K562 (cell line): ENCODE data around the gene COL1A2. TPM values are rescaled to one million over a fixed set of nuclear protein-coding genes. Genes with fewer than 3 reads are reported as not detected.

Experiments used
- ATAC-seq: fragments of 200-7000 bp; cut with Tn5 transposase; 3 replicates; pipeline ENCODE4 v1.9.1; 2020; ENCODE audit warnings: moderate library complexity
- BruUV-seq: library from RNA; stranded (reverse); fragments of 400-500 nt; replicated peaks from 2 replicates; lab custom pipeline; 2021; lab: Mats Ljungman, UMichigan
- CTCF ChIA-PET: fragments of 300-600 bp; formaldehyde crosslinking; extraction: SDS; loops from one replicate; lab custom pipeline; 2021; ENCODE audit warnings: low intra/inter-chr PET ratio; lab: Yijun Ruan, JAX
- POLR2A ChIA-PET: fragments of 300-600, 350-650 bp; sonication (Branson Sonifier 250); formaldehyde crosslinking; extraction: SDS; loops from one replicate; lab custom pipeline; 2021; ENCODE audit warnings: antibody characterized with exemption, inconsistent platforms; lab: Yijun Ruan, JAX
- DNase-seq, 4 experiments: peaks; one replicate each; pipeline versions ENCODE4 v3.0.0 to v3.0.0-alpha.2; 2011 to 2018; ENCODE audit warnings: low spot score in 3 of 4, mixed read lengths in 3 of 4; ENCODE audit errors: extremely low read depth in 1 of 4
- FAIRE-seq: peaks from 2 replicates; lab custom pipeline; 2011; peaks lifted over from hg19 to GRCh38; lab: Jason Lieb, UNC
- H2AFZ ChIP-seq: 2 replicates; pipeline ENCODE4 v1.6.0; 2011; ENCODE audit warnings: low read depth, low read length, control low read depth, inconsistent platforms
- H3K27ac ChIP-seq: fragments of 200-600 bp; 3 replicates; pipeline ENCODE4 v1.8.0; 2011; ENCODE audit warnings: low read depth, mild to moderate bottlenecking, control low read depth, inconsistent platforms, low read length, moderate library complexity, mixed read lengths; ENCODE audit errors: extremely low read depth
- H3K27me3 ChIP-seq, 2 experiments: fragments of 300-600 bp in 1 of 2; 2 replicates in 1 of 2; 3 replicates in 1 of 2; pipeline versions ENCODE4 v1.6.0 to v1.8.0; 2011; ENCODE audit warnings: inconsistent platforms in 2 of 2, low read length in 2 of 2, mild to moderate bottlenecking in 1 of 2, mixed read lengths in 1 of 2, moderate library complexity in 1 of 2; ENCODE audit not compliant: control insufficient read depth in 2 of 2, insufficient read depth in 2 of 2
- H3K36me3 ChIP-seq: fragments of 300-600 bp; 3 replicates; pipeline ENCODE4 v1.8.0; 2011; ENCODE audit warnings: mild to moderate bottlenecking, low read length, inconsistent platforms; ENCODE audit not compliant: control insufficient read depth, insufficient read depth
- H3K4me1 ChIP-seq, 2 experiments: fragments of 200-600 bp in 1 of 2; replicated peaks in 1 of 2; 2 replicates in 1 of 2; 3 replicates in 1 of 2; pipeline versions ENCODE4 v1.5.1 to v1.8.0; 2011; ENCODE audit warnings: inconsistent platforms in 2 of 2, low read length in 2 of 2, mild to moderate bottlenecking in 1 of 2, mixed read lengths in 1 of 2, moderate library complexity in 1 of 2; ENCODE audit not compliant: control insufficient read depth in 2 of 2, insufficient read depth in 2 of 2
- H3K4me2 ChIP-seq: 2 replicates; pipeline ENCODE4 v1.6.1; 2011; ENCODE audit warnings: low read length, control low read depth, inconsistent platforms, mixed read lengths; ENCODE audit not compliant: insufficient read depth
- H3K4me3 ChIP-seq: fragments of 200-600 bp; sonication (generic), shearing (Covaris generic); 2 replicates; pipeline ENCODE4 v1.5.1; 2016; ENCODE audit warnings: control low read depth, inconsistent platforms
- H3K79me2 ChIP-seq: fragments of 200-600 bp; 3 replicates; pipeline ENCODE4 v1.8.0; 2011; ENCODE audit warnings: low read length, inconsistent platforms; ENCODE audit not compliant: control insufficient read depth, insufficient read depth
- H3K9ac ChIP-seq, 2 experiments: 2 replicates each; pipeline versions ENCODE4 v1.6.0 to v1.6.1; 2011; ENCODE audit warnings: low read depth in 2 of 2, low read length in 2 of 2, control low read depth in 1 of 2, inconsistent platforms in 1 of 2, mild to moderate bottlenecking in 1 of 2, mixed read lengths in 1 of 2; ENCODE audit not compliant: insufficient read depth in 1 of 2
- H3K9me1 ChIP-seq: one replicate; pipeline ENCODE4 v1.6.0; 2011; ENCODE audit warnings: inconsistent platforms, mild to moderate bottlenecking, low read length, moderate library complexity; ENCODE audit not compliant: control insufficient read depth, insufficient read depth
- H3K9me3 ChIP-seq: replicated peaks from 2 replicates; pipeline ENCODE4 v1.5.1; 2011; ENCODE audit warnings: low read depth, low read length, inconsistent platforms; ENCODE audit not compliant: control insufficient read depth, insufficient read depth
- H4K20me1 ChIP-seq: replicated peaks from 2 replicates; pipeline ENCODE4 v1.6.1; 2011; ENCODE audit warnings: low read length, inconsistent platforms, mixed read lengths; ENCODE audit not compliant: control insufficient read depth, insufficient read depth
- ATF3 ChIP-seq, 2 experiments: fragments of 450-650 bp in 1 of 2; sonication (generic) in 1 of 2; formaldehyde crosslinking in 1 of 2; IDR thresholded peaks in 1 of 2; conservative IDR thresholded peaks in 1 of 2; 2 replicates each; pipeline versions ENCODE4 v1.6.1 to v1.8.1; 2016 to 2023; ENCODE audit warnings: mild to moderate bottlenecking in 2 of 2, moderate library complexity in 2 of 2, inconsistent platforms in 1 of 2, missing genetic modification reagents in 1 of 2
- CBX2 ChIP-seq: fragments of 200-600 bp; sonication (generic); IDR thresholded peaks from one replicate; pipeline ENCODE4 v1.6.1; 2012; ENCODE audit warnings: mild to moderate bottlenecking, low read length, inconsistent platforms; ENCODE audit not compliant: insufficient read depth, poor library complexity, severe bottlenecking
- CGGBP1 ChIP-seq: fragments of 250-450 bp; sonication (Bioruptor Pico); IDR thresholded peaks from 2 replicates; pipeline ENCODE4 v1.9.0; 2021; ENCODE audit warnings: mild to moderate bottlenecking
- DPF2 ChIP-seq: fragments of 450-650 bp; IDR thresholded peaks from 2 replicates; pipeline ENCODE4 v1.6.1; 2016
- EZH2 ChIP-seq: IDR thresholded peaks from 2 replicates; pipeline ENCODE4 v1.6.1; 2012; ENCODE audit warnings: low read depth, mild to moderate bottlenecking, inconsistent platforms, low read length, borderline replicate concordance
- HLTF ChIP-seq: fragments of 450-650 bp; IDR thresholded peaks from 2 replicates; pipeline ENCODE4 v1.6.1; 2016
- KDM2B ChIP-seq: fragments of 250-450 bp; sonication (Bioruptor Pico); IDR thresholded peaks from 2 replicates; pipeline ENCODE4 v1.8.0; 2021; ENCODE audit warnings: mild to moderate bottlenecking, moderate library complexity
- MYC ChIP-seq, 2 experiments: fragments of 250-450 bp in 1 of 2; sonication (Bioruptor Pico) in 1 of 2; IDR thresholded peaks; 2 replicates each; pipeline versions ENCODE4 v1.5.1 to v1.6.1; 2012 to 2021; ENCODE audit warnings: low read depth in 2 of 2, borderline replicate concordance in 1 of 2, improper control_type of control experiment in 1 of 2, low read length in 1 of 2, mild to moderate bottlenecking in 1 of 2, moderate library complexity in 1 of 2
- PHF8 ChIP-seq: fragments of 200-600 bp; sonication (generic); IDR thresholded peaks from 2 replicates; pipeline ENCODE4 v1.6.1; 2012; ENCODE audit warnings: mixed run types, mild to moderate bottlenecking, inconsistent platforms, low read length, moderate library complexity, borderline replicate concordance
- RAD21 ChIP-seq, 2 experiments: fragments of 250-450 bp in 1 of 2; fragments of 450-650 bp in 1 of 2; sonication (Bioruptor Pico) in 1 of 2; formaldehyde crosslinking in 1 of 2; IDR thresholded peaks in 1 of 2; conservative IDR thresholded peaks in 1 of 2; 2 replicates each; pipeline versions ENCODE4 v1.4.0 to v1.8.0; 2020 to 2022; ENCODE audit warnings: mild to moderate bottlenecking in 2 of 2, moderate library complexity in 1 of 2
- ZBTB2 ChIP-seq: fragments of 450-650 bp; IDR thresholded peaks from 2 replicates; pipeline ENCODE4 v1.6.1; 2016; ENCODE audit warnings: antibody characterized with exemption
- ZBTB43 ChIP-seq: sonication (generic); formaldehyde crosslinking; IDR thresholded peaks from 2 replicates; pipeline ENCODE4 v1.8.0; 2023; ENCODE audit warnings: mild to moderate bottlenecking, missing genetic modification reagents
- ZNF253 ChIP-seq: fragments of 250-450 bp; sonication (Bioruptor Pico); conservative IDR thresholded peaks from 2 replicates; pipeline ENCODE4 v1.6.1; 2021; ENCODE audit warnings: mild to moderate bottlenecking
- WGBS: fragments of 100-300 bp; shearing (Covaris generic); methylation state at CpG from one replicate; pipeline ENCODE4 v1.1.6; 2016; ENCODE audit warnings: low coverage, mixed read lengths; ENCODE audit not compliant: insufficient coverage; ENCODE audit errors: missing lambda C conversion rate; 5-methylcytosine and 5-hydroxymethylcytosine counted together
- in situ Hi-C: fragments of 300-500 bp; cut with MboI; formaldehyde crosslinking; loops from 4 replicates; pipeline ENCODE4 v1.15.0; 2018; ENCODE audit warnings: inconsistent platforms, mixed read lengths
- intact Hi-C: fragments of 100-400 bp; cut with micrococcal nuclease; formaldehyde crosslinking; loops from 2 replicates; pipeline ENCODE4 v1.14.2; 2022
- polyA plus RNA-seq, 8 experiments: library from polyadenylated mRNA; depleted of rRNA in 4 of 8; stranded (reverse) in 5 of 8; unstranded in 3 of 8; fragments of >200 nt; fragmentation: Nextera tagmentation in 2 of 8; fragmentation: Illumina TruSeq in 1 of 8; extraction: Ambion mirVana in 2 of 8; extraction: Trizol in 1 of 8; gene quantifications; 2 replicates each; pipeline versions ENCODE4 v1.2.1 to v1.2.3, GENCODE V29; 2011 to 2014; ENCODE audit warnings: inconsistent platforms in 1 of 8, missing spikeins in 1 of 8
- total RNA-seq, 7 experiments: library from RNA; depleted of rRNA in 6 of 7; stranded (reverse); fragments of >200 nt in 6 of 7; fragmentation: Illumina TruSeq in 2 of 7; extraction: Trizol in 2 of 7; gene quantifications; 2 replicates each; pipeline versions ENCODE4 v1.2.1 to v1.2.3, GENCODE V29; 2011 to 2021; ENCODE audit warnings: low replicate concordance in 1 of 7

Gene COL1A2
- total and polyA plus RNA-seq, 9 of the 15 experiments (the other 6 are each of a cell fraction or from before 2014, with no cell fraction given), result 0.94 to 11.6 (median 1.7) TPM

GRCh38 chr7:94411188-94411466 lies 16.4 kb downstream of the COL1A2 start (continued):
- no peak for TF ChIP-seq MYC (IDR thresholded peaks at IDR 0.05; ENCODE audit: low read depth, low read length)
- no peak for TF ChIP-seq MYC (CRISPR knock-in tag; IDR thresholded peaks at IDR 0.05; ENCODE audit: borderline replicate concordance, low read depth)
- TF ChIP-seq, all 486 proteins: peak for 0

- no TSS peak for BruUV-seq
- 2% methylated on average over 3 of the region's 3 CpGs for WGBS
- TF ChIP-seq ATF3 (IDR thresholded peaks at IDR 0.05) (no peak), ATF3 (CRISPR knock-in tag; conservative IDR thresholded peaks at IDR 0.05) (no peak), KDM2B (no peak), CGGBP1 (no peak), EZH2 (no peak), RAD21 (CRISPR knock-in tag; conservative IDR thresholded peaks at IDR 0.05 in 1 of 2, IDR thresholded peaks at IDR 0.05 in 1 of 2) (no peak), DPF2 (no peak), MYC (IDR thresholded peaks at IDR 0.05; ENCODE audit: low read depth, low read length) (no peak), MYC (CRISPR knock-in tag; IDR thresholded peaks at IDR 0.05; ENCODE audit: borderline replicate concordance, low read depth) (no peak), ZBTB43 (CRISPR knock-in tag) (no peak), CBX2 (no peak), ZNF253 (no peak), HLTF (no peak), PHF8 (no peak), ZBTB2 (no peak)
- H3K9me3 ChIP-seq, result no peaks in the 10 kb centered on the region
- H3K4me1 ChIP-seq, result no peaks in the 10 kb centered on the region
- H3K79me2 ChIP-seq, result no peaks in the 10 kb centered on the region
- H3K9ac ChIP-seq, result no peak overlapping the region
- DNase-seq (no peak), ATAC-seq (no peak), FAIRE-seq (no peak)
- H3K4me2 ChIP-seq, result no peak overlapping the region
- H3K36me3 ChIP-seq, result no peaks in the 10 kb centered on the region
- H3K27ac ChIP-seq, result no peak overlapping the region
- H3K9me1 ChIP-seq, result no peaks in the 10 kb centered on the region
- H3K27me3 ChIP-seq, result no peaks in the 10 kb centered on the region; a peak in 1 of 5 replicates
- H2AFZ ChIP-seq, result no peak overlapping the region
- H3K4me3 ChIP-seq, result no peak overlapping the region
- in situ Hi-C loops, result no loop called here
- H4K20me1 ChIP-seq, result no peaks in the 10 kb centered on the region
- POLR2A ChIA-PET, result no interaction called here
- intact Hi-C loops, result no loop called here
- CTCF ChIA-PET, result no interaction called here
Measured at GRCh38 chr7:94412762-94413322, 18.1 kb downstream of the COL1A2 start.
